Measurements from ENCODE around the gene GALNT9.
"Not testable (repeated sequence)": the region's sequence is repeated elsewhere in the genome, so short reads cannot be mapped to it uniquely, and the experiment has no call there.

The GALNT9 gene

DNA sequence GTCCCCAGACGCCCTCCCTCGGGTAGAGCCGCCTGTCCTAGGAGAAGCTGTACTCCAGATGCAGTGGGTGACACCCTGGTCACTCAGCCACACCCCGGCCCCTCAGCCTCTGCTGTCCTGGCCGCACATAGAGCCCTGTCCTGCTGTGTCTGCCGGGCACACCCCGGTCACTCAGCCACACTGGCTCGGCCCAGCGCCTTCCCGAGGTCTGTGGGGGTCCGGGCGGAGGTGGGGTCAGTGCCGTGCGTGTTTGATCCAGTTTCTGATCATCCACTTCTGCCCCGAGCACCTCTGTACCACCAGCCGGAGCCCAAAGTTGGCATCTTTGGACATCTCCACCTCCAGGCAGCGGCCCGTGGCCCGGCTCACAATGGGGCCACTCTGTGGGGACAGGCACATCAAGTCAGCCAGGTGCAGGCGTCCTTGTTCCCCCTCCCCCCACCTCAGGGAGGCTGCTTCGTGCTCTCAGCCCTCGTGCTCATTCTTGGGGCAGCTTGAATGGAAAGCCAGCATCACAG lies 132.5 kb downstream of the GALNT9 start:
- no peak for DNase-seq (ENCODE audit: low spot score)

GRCh38 chr12:132196038-132196872 lies 133.1 kb downstream of the GALNT9 start:
- DNase-seq (ENCODE audit: low spot score): no peak

- DNase-seq (ENCODE audit: low spot score): not testable (repeated sequence)
Observed at GRCh38 chr12:132195242-132195641, 134.1 kb downstream of the GALNT9 start.

DNA sequence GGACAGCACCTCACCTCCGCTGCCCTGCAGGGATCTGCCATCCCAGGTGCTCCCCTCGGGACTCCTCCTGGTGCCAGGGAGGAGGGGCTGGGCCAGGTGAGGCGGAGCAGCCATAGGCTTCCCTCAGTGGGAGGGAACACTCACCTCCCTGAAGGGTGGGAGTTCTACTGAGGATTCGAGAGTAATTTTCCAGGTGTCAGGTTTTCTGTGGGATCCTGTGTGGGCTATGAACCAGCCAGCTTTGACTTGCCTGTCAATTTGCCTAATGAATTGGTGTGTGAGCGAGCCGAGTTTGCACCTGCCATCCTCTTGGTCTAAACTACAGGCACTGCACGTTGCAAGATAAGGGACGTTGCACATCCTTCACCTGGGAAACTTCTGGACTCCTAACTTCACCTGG lies 134.8 kb downstream of the GALNT9 start:
- no peak for DNase-seq (ENCODE audit: low spot score)

- no peak for DNase-seq (ENCODE audit: low spot score)
Observed at GRCh38 chr12:132194056-132194455, 135.3 kb downstream of the GALNT9 start.

GRCh38 chr12:132191715-132192553 lies 137.5 kb downstream of the GALNT9 start:
- DNase-seq (ENCODE audit: low spot score): no peak

DNA sequence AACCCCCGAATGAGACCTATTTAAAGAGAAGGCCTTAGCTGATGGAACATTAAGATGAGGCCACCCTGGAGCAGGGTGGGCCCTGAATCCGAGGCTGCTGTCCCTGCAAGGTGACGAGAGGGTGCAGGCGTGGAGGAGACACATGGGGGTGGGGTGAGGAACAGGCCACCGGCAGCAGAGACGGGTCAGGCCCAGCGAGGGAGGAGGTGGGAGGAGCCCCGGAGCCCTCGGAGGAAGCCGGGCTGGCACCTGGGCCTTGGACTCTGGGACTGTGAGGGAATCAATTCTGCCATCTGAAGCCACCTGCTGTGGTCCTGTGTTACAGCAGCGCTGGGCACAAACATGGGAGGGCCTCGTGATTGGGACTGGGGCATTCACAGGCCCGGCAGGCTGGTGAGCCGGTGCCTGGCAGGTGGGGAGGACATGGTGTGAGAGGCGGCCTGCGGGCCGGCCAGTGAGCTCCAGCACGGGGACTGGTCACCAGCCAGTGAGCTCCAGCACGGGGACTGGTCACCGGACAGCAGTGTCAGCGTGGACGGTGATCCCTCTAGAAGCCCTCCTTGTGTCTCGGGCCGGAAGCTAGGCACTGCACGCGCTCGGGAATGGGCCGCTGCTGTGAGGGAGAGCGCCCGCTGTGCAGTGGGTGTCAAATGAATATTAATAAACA lies 138.4 kb downstream of the GALNT9 start:
- DNase-seq (ENCODE audit: low spot score): no peak

DNA sequence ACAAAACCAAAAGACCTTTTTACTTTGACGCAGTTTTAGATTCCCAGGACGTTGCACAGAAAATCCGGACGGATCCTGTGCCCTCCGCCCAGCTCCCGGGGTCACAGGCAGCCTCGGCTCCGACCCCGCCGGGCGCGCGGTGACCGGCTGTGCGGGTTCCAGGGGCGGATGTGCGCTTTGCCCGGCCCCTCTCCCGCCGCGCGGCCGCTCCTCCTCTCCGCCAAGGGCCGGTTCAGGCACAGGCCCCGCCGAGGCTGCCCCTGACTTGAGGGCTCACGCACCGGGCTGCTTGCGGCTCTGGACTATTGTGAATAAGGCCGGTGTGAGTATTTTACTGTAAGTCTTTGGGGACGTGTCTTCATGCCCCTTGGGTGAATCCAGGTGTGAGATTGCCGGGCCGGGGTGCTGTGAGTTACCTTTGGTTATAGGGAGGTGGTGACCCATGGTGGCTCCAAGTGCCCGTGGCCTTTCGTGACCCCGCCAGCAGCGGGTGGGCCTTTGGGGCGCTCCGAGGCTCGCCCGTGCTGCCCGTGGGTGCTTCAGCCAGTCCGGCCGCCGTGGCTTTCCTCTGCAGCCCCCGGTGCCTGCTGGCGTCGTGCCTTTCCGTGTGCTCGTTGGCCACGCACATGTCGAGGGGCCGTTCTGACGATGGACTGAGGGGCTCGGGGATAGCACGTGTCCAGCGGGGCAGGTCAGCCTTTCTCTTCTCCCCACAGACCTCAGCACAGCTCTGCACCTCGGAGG lies 139.2 kb downstream of the GALNT9 start:
- peak; percentile 21 for DNase-seq (ENCODE audit: low spot score)

DNA sequence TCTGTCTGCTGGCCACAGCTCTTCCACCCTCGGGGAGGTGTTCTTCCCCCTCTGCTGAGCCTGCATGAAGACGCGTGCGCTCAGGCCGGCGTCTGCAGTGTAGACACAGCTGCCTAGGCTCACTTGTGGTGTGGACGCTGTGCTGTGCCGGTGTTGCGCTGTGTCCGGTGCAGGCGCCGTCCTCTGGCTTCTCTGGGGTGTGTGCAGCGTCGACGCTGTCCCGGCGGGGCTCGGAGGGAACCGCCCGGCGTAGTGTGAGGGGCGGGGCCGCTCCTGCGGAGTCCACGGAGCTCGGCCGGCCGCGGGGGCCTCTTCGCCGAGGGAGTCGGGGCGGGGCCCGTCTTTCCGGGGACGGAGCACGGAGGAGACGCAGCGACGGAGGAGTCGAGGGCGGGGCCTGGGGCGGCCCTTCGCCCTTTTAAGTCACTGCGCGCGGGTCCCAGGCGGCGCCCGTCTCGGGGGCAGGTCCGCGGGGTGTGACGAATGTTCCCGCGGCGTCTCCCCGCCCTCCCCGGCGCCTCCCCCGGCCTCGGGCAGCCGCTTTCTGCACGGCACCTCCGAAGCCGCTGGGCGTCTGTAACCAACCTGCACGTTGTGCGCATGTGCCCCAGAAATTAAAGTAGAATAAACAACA lies 139.9 kb downstream of the GALNT9 start:
- DNase-seq (ENCODE audit: low spot score): peak; percentile 91

DNA sequence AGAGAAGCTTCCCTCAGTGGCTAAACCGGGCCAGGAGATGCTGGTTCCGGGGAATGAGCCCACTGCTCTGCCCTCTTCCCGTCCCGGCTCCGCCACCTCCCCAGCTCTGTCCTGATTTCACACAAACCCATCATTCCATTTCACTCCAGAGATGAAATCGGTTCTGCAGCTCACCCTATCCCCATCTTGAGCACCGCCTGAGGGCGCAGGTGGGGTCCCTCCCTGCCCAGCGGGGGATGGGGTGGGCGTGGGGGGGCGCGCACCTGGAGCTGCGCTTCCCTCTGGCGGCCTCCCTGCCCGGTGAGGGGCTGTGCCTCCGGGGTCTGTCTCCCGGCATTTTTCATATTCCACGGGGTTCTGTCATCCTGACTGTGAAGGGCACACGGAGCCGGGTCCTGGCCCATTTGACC lies 140.5 kb downstream of the GALNT9 start:
- DNase-seq (ENCODE audit: low spot score): peak; percentile 13

GRCh38 chr12:132188451-132188901 lies 140.9 kb downstream of the GALNT9 start:
- DNase-seq (ENCODE audit: low spot score): no peak

DNA sequence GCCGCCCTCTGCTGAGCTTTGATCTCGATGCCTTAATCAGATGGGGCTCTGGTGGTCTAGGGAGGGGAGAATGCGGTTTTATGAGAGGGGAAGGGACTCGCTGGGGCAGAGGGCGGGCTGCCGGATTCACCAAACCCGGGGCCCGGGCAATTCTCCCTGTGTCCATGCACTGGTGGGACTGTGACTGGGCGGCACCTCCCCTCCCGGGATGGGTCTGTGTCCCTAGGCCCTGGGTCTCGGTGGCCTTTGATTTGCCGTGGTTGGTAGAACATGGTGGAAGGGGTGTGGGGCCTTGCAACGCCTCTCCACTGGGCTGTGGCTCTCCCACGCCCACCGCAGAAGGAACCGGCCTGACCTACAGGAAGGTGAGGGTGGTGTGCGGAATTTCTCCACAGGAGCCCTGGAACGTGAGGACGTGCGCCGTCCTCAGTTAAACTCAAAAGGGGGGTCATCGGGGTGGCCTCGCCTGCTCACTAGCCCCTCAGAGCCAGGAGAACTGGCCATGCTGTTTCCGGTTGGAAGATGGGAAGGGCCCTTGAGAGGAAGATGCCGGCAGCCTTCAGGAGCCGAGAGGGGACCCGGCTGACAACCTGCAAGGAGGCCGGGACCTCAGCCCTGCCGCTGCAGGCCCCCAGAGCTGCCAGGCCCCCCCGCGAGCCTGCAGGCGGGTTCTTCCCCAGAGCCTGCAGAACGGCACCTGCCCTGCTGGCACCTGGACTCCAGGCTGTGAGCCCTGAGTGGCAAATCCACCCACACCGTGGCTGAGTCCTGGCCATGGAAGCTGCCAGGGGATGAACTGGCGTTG lies 141.5 kb downstream of the GALNT9 start:
- no peak for DNase-seq (ENCODE audit: low spot score)

DNA sequence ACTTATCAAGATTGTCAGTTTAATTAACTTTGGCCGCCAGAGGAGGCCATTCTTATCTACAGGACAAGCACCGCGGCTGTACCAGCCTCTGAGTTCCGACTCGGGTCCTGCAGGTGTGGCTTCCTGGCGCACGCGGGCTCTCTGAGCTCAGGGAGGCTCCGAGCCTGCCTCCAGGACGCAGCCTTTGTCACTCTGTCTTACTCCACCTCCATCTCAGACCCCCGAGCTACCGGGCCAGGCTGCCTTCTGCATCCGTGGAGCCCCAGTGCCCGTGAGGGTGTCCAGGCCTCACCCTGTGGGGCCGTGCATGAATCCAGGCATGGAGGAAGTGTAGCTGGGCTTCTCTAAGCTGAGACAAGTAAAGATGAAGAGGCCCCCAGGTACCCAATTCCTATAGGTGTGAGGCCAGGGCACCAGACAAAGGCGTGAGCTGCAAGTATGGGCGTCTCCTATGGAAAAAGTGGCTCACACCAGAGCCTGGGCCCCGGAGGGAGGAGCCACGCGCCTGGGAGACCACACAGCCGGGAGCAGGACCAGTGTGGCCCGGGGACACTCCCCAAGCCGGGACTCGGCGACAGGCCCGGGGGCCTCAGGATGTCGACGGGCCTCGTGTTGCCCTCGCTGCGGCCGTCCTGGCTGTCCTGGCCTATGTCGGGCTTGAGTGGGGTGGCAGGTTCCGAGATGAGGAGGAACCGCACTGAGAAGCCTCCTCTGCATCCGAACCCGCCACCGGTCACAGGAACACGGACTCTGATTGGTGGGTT lies 142.3 kb downstream of the GALNT9 start:
- DNase-seq (ENCODE audit: low spot score): no peak

DNA sequence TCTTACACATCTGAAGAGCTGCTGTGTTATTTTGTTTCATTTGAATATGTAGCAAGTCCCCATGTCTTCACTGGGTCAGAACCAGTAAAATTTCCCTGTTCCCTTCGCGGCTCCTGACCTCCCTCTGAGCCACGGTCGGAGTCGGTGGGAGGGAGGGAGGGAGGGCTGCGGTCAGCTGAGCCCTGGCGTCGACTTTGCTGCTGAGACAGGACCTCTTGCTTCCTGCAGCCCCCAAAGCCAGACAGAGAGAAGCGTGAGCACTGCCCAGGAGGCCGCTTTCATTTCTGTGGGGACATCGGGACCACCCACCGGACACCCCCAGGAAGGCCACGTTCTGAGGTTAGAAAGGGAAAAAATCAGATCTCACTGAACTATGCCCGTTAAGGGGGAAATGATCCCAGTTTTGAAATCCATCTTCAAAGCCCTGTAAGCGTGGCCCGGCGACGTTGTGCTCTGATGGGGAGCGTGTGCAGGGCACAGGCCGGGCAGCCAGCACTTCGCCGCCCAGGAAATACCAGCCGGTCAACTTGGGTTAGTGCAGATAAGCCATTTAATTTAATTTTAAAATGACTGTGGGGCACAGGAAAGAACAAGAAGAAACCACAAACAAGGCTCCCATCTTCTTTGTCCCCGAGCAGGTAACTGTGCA lies 143.1 kb downstream of the GALNT9 start:
- DNase-seq (ENCODE audit: low spot score): no peak

DNA sequence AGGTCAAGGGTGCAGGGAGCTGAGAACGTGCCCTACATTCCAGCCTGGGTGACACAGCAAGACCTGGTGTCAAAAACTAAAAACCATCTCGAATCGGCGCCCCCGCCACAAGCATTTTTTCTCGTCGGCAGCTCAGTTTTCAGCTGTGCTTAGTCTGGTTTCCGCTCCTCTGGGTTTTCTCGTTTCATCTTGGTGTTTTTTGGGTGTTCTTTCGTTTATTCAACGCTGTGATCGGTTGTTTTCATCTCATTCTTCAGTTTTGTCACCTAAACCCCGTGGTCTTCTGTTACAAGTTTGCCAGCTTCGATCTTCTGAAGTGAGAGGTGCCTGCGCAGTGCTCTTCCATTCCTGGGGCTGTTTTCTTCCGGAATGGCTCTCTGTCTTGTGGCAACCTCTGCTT lies 143.7 kb downstream of the GALNT9 start:
- no peak for DNase-seq (ENCODE audit: low spot score)

GRCh38 chr12:132182711-132183365 lies 146.6 kb downstream of the GALNT9 start:
- DNase-seq (ENCODE audit: low spot score): no peak

GRCh38 chr12:132182206-132182710 lies 147.1 kb downstream of the GALNT9 start:
- DNase-seq (ENCODE audit: low spot score): no peak

- no peak for DNase-seq (ENCODE audit: low spot score)
Observed at GRCh38 chr12:132181570-132182200, 147.7 kb downstream of the GALNT9 start.

All from AG08395 (cell line).